ENCODE results near the gene AP3B1.

Gene AP3B1

GRCh38 chr5:78109891-78110324 lies 184.6 kb downstream of the AP3B1 start:
- DNase-seq (ENCODE audit: low read depth, low spot score) = no peak
- no peak overlapping the region for H3K4me3 ChIP-seq (ENCODE audit: low read depth, low read length)
- ChIA-PET POLR2A (no interaction called here), CTCF (no interaction called here)
- no peak for TF ChIP-seq CTCF (IDR thresholded peaks at IDR 0.05; ENCODE audit: insufficient read depth, low read length, missing control alignments)

GRCh38 chr5:78108564-78108963 lies 185.9 kb downstream of the AP3B1 start:
- POLR2A ChIA-PET = no interaction called here
- DNase-seq (ENCODE audit: low read depth, low spot score) = no peak
- H3K4me3 ChIP-seq (ENCODE audit: low read depth, low read length) = no peak overlapping the region
- CTCF ChIA-PET = no interaction called here
- TF ChIP-seq CTCF (IDR thresholded peaks at IDR 0.05; ENCODE audit: insufficient read depth, low read length, missing control alignments) = no peak

- ChIA-PET POLR2A (interaction anchor here (0.6 kb wide), 1 partner anchor 456 kb away, joined by 3 read pairs; no protein-coding TSS in a partner anchor), CTCF (interaction anchor here (1.3 to 1.4 kb wide), 2 partner anchors 12 to 16 kb away, joined by 3 to 4 read pairs; no protein-coding TSS in a partner anchor)
- DNase-seq (ENCODE audit: low read depth, low spot score) = no peak
- H3K4me3 ChIP-seq (ENCODE audit: low read depth, low read length) = no peak overlapping the region
- no peak for TF ChIP-seq CTCF (IDR thresholded peaks at IDR 0.05; ENCODE audit: insufficient read depth, low read length, missing control alignments)
Measured at GRCh38 chr5:78103232-78103918, 191.1 kb downstream of the AP3B1 start.

- H3K4me3 ChIP-seq (ENCODE audit: low read depth, low read length) = no peak overlapping the region
- ChIA-PET POLR2A (interaction anchor here (0.6 kb wide), 1 partner anchor 455 kb away, joined by 3 read pairs; no protein-coding TSS in a partner anchor), CTCF (interaction anchor here (1.3 to 1.4 kb wide), 2 partner anchors 13 to 15 kb away, joined by 3 to 4 read pairs; no protein-coding TSS in a partner anchor)
- no peak for TF ChIP-seq CTCF (IDR thresholded peaks at IDR 0.05; ENCODE audit: insufficient read depth, low read length, missing control alignments)
- DNase-seq (ENCODE audit: low read depth, low spot score) = no peak
Measured at GRCh38 chr5:78102500-78102899, 192.0 kb downstream of the AP3B1 start.

- no peak overlapping the region for H3K4me3 ChIP-seq (ENCODE audit: low read depth, low read length)
- POLR2A ChIA-PET = no interaction called here
- CTCF ChIA-PET = no interaction called here
- DNase-seq (ENCODE audit: low read depth, low spot score) = no peak
- no peak for TF ChIP-seq CTCF (IDR thresholded peaks at IDR 0.05; ENCODE audit: insufficient read depth, low read length, missing control alignments)
Measured at GRCh38 chr5:78095125-78095524, 199.4 kb downstream of the AP3B1 start.

- no peak for TF ChIP-seq CTCF (IDR thresholded peaks at IDR 0.05; ENCODE audit: insufficient read depth, low read length, missing control alignments)
- ChIA-PET POLR2A (no interaction called here), CTCF (interaction anchor here (0.6 kb wide), 1 partner anchor 181 kb away, joined by 3 read pairs; no protein-coding TSS in a partner anchor)
- no peak for DNase-seq (ENCODE audit: low read depth, low spot score)
- H3K4me3 ChIP-seq (ENCODE audit: low read depth, low read length) = no peak overlapping the region
Measured at GRCh38 chr5:78090002-78090401, 204.5 kb downstream of the AP3B1 start.
